GM23338 (cell line): Measurements from ENCODE around the gene MAP2K1. TPM values are rescaled to one million over a fixed set of nuclear protein-coding genes. Genes with fewer than 3 reads are reported as not detected.

Source experiments
- ATAC-seq: fragments of 200-7000 bp; cut with Tn5 transposase; 3 replicates; pipeline ENCODE4 v1.9.1; 2020
- DNase-seq: peaks from one replicate; pipeline ENCODE4 v3.0.0-alpha.2; 2015; ENCODE audit warnings: low spot score
- H2AFZ ChIP-seq: fragments of 200-600 bp; sonication (generic); 2 replicates; pipeline ENCODE4 v1.8.0; 2016; ENCODE audit warnings: antibody characterized with exemption, mild to moderate bottlenecking, moderate library complexity
- H3F3A ChIP-seq: fragments of 200-600 bp; sonication (generic); replicated peaks from 2 replicates; pipeline ENCODE4 v1.8.0; 2017; ENCODE audit warnings: antibody characterized with exemption, mixed run types, low read depth
- H3K27ac ChIP-seq: fragments of 200-600 bp; sonication (generic); 2 replicates; pipeline ENCODE4 v1.6.1; 2016; ENCODE audit warnings: low read depth
- H3K27me3 ChIP-seq: fragments of 200-600 bp; sonication (generic); 2 replicates; pipeline ENCODE4 v1.8.0; 2016; ENCODE audit warnings: mild to moderate bottlenecking, mixed run types, moderate library complexity; ENCODE audit not compliant: insufficient read depth
- H3K36me3 ChIP-seq: fragments of 200-600 bp; sonication (generic); 2 replicates; pipeline ENCODE4 v1.8.0; 2016; ENCODE audit warnings: mild to moderate bottlenecking; ENCODE audit not compliant: insufficient read depth
- H3K4me1 ChIP-seq: fragments of 200-600 bp; sonication (generic); 2 replicates; pipeline ENCODE4 v1.8.0; 2016; ENCODE audit warnings: mild to moderate bottlenecking, moderate library complexity; ENCODE audit not compliant: insufficient read depth
- H3K4me2 ChIP-seq: fragments of 200-600 bp; sonication (generic); 2 replicates; pipeline ENCODE4 v1.7.1; 2017; ENCODE audit warnings: mixed run types
- H3K4me3 ChIP-seq: fragments of 200-600 bp; sonication (generic); 2 replicates; pipeline ENCODE4 v1.6.1; 2016; ENCODE audit warnings: mixed run types
- H3K79me2 ChIP-seq: fragments of 200-600 bp; sonication (generic); replicated peaks from 2 replicates; pipeline ENCODE4 v1.8.0; 2017; ENCODE audit warnings: mild to moderate bottlenecking; ENCODE audit not compliant: insufficient read depth
- H3K9me2 ChIP-seq: fragments of 200-600 bp; sonication (generic); 2 replicates; pipeline ENCODE4 v1.8.0; 2017; ENCODE audit not compliant: insufficient read depth
- H4K20me1 ChIP-seq: fragments of 200-600 bp; sonication (generic); replicated peaks from 2 replicates; pipeline ENCODE4 v1.8.0; 2017; ENCODE audit warnings: mild to moderate bottlenecking; ENCODE audit not compliant: insufficient read depth
- H3K27ac Mint-ChIP-seq: 2 replicates; pipeline ENCODE4 v1.8.0; 2020; ENCODE audit warnings: inconsistent platforms, mild to moderate bottlenecking, moderate library complexity, mixed read lengths
- H3K27me3 Mint-ChIP-seq: 3 replicates; pipeline ENCODE4 v1.8.0; 2022; ENCODE audit warnings: low read depth, mild to moderate bottlenecking, moderate library complexity, mixed read lengths, inconsistent platforms; ENCODE audit not compliant: insufficient read depth, poor library complexity
- H3K36me3 Mint-ChIP-seq: 3 replicates; pipeline ENCODE4 v1.8.0; 2021; ENCODE audit warnings: low read depth, mild to moderate bottlenecking, inconsistent platforms, moderate library complexity, mixed read lengths
- H3K4me1 Mint-ChIP-seq: 3 replicates; pipeline ENCODE4 v1.8.0; 2020; ENCODE audit warnings: mild to moderate bottlenecking, inconsistent platforms, mixed read lengths
- H3K4me3 Mint-ChIP-seq: 3 replicates; pipeline ENCODE4 v1.8.0; 2021; ENCODE audit warnings: moderate library complexity, mild to moderate bottlenecking, inconsistent platforms, mixed read lengths
- H3K9me3 Mint-ChIP-seq: 3 replicates; pipeline ENCODE4 v1.8.0; 2020; ENCODE audit warnings: moderate library complexity, mild to moderate bottlenecking, inconsistent platforms, mixed read lengths
- CREB1 ChIP-seq: fragments of 250-450 bp; sonication (Bioruptor Pico); IDR thresholded peaks from 2 replicates; pipeline ENCODE4 v1.5.0; 2020; ENCODE audit warnings: low read depth, mild to moderate bottlenecking, moderate library complexity
- CTCF ChIP-seq, 2 experiments: fragments of 200-600 bp in 1 of 2; sonication (generic) in 1 of 2; conservative IDR thresholded peaks; 2 replicates each; pipeline versions ENCODE4 v1.5.1 to v1.6.1; 2016 to 2017; ENCODE audit warnings: antibody characterized with exemption in 2 of 2, low read depth in 2 of 2, mild to moderate bottlenecking in 2 of 2, moderate library complexity in 1 of 2
- ETS1 ChIP-seq: IDR thresholded peaks from 2 replicates; pipeline ENCODE4 v1.6.1; 2016; ENCODE audit warnings: antibody characterized with exemption
- EZH2 ChIP-seq: fragments of 200-600 bp; sonication (generic); IDR thresholded peaks from one replicate; pipeline ENCODE4 v1.8.0; 2017; ENCODE audit warnings: antibody characterized with exemption, mild to moderate bottlenecking, low read depth; ENCODE audit not compliant: unreplicated experiment
- EZH2phosphoT487 ChIP-seq: fragments of 200-600 bp; sonication (generic); IDR thresholded peaks from one replicate; pipeline ENCODE4 v1.8.1; 2018; ENCODE audit warnings: antibody characterized with exemption; ENCODE audit not compliant: unreplicated experiment
- JUNB ChIP-seq: IDR thresholded peaks from one replicate; pipeline ENCODE4 v1.6.1; 2016; ENCODE audit warnings: antibody characterized with exemption; ENCODE audit not compliant: unreplicated experiment
- NANOG ChIP-seq: IDR thresholded peaks from 2 replicates; pipeline ENCODE4 v1.6.1; 2016; ENCODE audit warnings: antibody characterized with exemption, borderline replicate concordance
- POLR2AphosphoS5 ChIP-seq: IDR thresholded peaks from 2 replicates; pipeline ENCODE4 v1.6.1; 2016; ENCODE audit warnings: antibody characterized with exemption, low read depth
- REST ChIP-seq: IDR thresholded peaks from one replicate; pipeline ENCODE4 v1.6.1; 2018; ENCODE audit warnings: antibody characterized with exemption; ENCODE audit not compliant: unreplicated experiment
- STAT1 ChIP-seq: IDR thresholded peaks from one replicate; pipeline ENCODE4 v1.6.1; 2016; ENCODE audit warnings: antibody characterized with exemption; ENCODE audit not compliant: unreplicated experiment
- ZNF114 ChIP-seq: fragments of 250-450 bp; sonication (Bioruptor Pico); IDR thresholded peaks from 2 replicates; pipeline ENCODE4 v1.5.0; 2020; ENCODE audit warnings: mild to moderate bottlenecking, moderate library complexity
- ZNF331 ChIP-seq: fragments of 250-450 bp; sonication (Bioruptor Pico); IDR thresholded peaks from 2 replicates; pipeline ENCODE4 v1.5.0; 2020; ENCODE audit warnings: low read depth, mild to moderate bottlenecking, moderate library complexity
- ZNF462 ChIP-seq: fragments of 250-450 bp; sonication (Bioruptor Pico); IDR thresholded peaks from 2 replicates; pipeline ENCODE4 v1.5.0; 2020; ENCODE audit warnings: mild to moderate bottlenecking, moderate library complexity
- polyA plus RNA-seq: library from polyadenylated mRNA; unstranded; fragments of >200 nt; fragmentation: Nextera tagmentation; extraction: Ambion mirVana; gene quantifications from 2 replicates; pipeline ENCODE4 v1.2.1, GENCODE V29; 2016
- total RNA-seq: library from RNA; depleted of rRNA; stranded (reverse); fragments of >200 nt; shearing (Covaris generic); gene quantifications from 2 replicates; pipeline ENCODE4 v1.2.3, GENCODE V29; 2014

Gene MAP2K1
- total and polyA plus RNA-seq, 2 experiments from 2014 or later, result 42.0 to 68.5 TPM

- Mint-ChIP-seq H3K9me3 (no peaks in the 10 kb centered on the region; the same call in 2 of the 3 replicates), H3K27ac (no peak overlapping the region), H3K36me3 (peaks cover 21% of the 10 kb centered on the region), H3K4me3 (no peak overlapping the region), H3K27me3 (no peaks in the 10 kb centered on the region), H3K4me1 (peaks cover 10% of the 10 kb centered on the region)
- ATAC-seq, result no peak
- H3K79me2 ChIP-seq, result no peaks in the 10 kb centered on the region
- H3K4me3 ChIP-seq, result no peak overlapping the region
- H2AFZ ChIP-seq, result no peak overlapping the region
- H4K20me1 ChIP-seq, result no peaks in the 10 kb centered on the region; the same call in 1 of the 2 replicates
- H3K4me2 ChIP-seq, result no peak overlapping the region
- H3K36me3 ChIP-seq, result no peaks in the 10 kb centered on the region; the same call in 1 of the 2 replicates
- TF ChIP-seq REST, result no peak
- TF ChIP-seq CREB1, result no peak
- TF ChIP-seq ZNF114 (CRISPR knock-in tag), result no peak
- no peak for TF ChIP-seq EZH2phosphoT487
- TF ChIP-seq STAT1, result no peak
- TF ChIP-seq JUNB, result no peak
- TF ChIP-seq EZH2, result no peak
- no peak for TF ChIP-seq ETS1
- TF ChIP-seq ZNF462 (CRISPR knock-in tag), result no peak
- TF ChIP-seq ZNF331 (CRISPR knock-in tag), result no peak
- no peak for TF ChIP-seq CTCF (conservative IDR thresholded peaks at IDR 0.05; ENCODE audit: low read depth in 2 of 2)
- no peak for TF ChIP-seq POLR2AphosphoS5
- TF ChIP-seq NANOG, result no peak
- no peak overlapping the region for H3K27ac ChIP-seq
- H3K27me3 ChIP-seq, result no peaks in the 10 kb centered on the region
- no peaks in the 10 kb centered on the region; the same call in 1 of the 2 replicates for H3K4me1 ChIP-seq
- no peaks in the 10 kb centered on the region for H3F3A ChIP-seq
- no peaks in the 10 kb centered on the region for H3K9me2 ChIP-seq
- no peak for DNase-seq
Observed at GRCh38 chr15:66452971-66453580, 66.4 kb downstream of the MAP2K1 start.
